H9 (cell line): ENCODE results near the gene DMD. TPM values are rescaled to one million over a fixed set of nuclear protein-coding genes. Genes with fewer than 3 reads are reported as not detected.

ENCODE experiments used
- DNase-seq: peaks from one replicate; pipeline ENCODE4 v3.0.0-alpha.2; 2017
- H2AFZ ChIP-seq: one replicate; pipeline ENCODE4 v1.6.1; 2013; ENCODE audit warnings: mild to moderate bottlenecking, low read length, control low read depth, moderate library complexity
- H2AK5ac ChIP-seq: 2 replicates; pipeline ENCODE4 v1.6.1; 2013; ENCODE audit warnings: low read length, control low read depth, mixed read lengths; ENCODE audit not compliant: insufficient read length
- H2BK120ac ChIP-seq: one replicate; pipeline ENCODE4 v1.6.1; 2013; ENCODE audit warnings: low read depth, mild to moderate bottlenecking, low read length, control low read depth, inconsistent platforms; ENCODE audit not compliant: poor library complexity, severe bottlenecking
- H2BK12ac ChIP-seq: 2 replicates; pipeline ENCODE4 v1.6.1; 2013; ENCODE audit warnings: low read length, control low read depth, mixed read lengths, low read depth; ENCODE audit not compliant: insufficient read length
- H2BK15ac ChIP-seq: 2 replicates; pipeline ENCODE4 v1.6.1; 2013; ENCODE audit warnings: low read depth, low read length, control low read depth
- H2BK20ac ChIP-seq: one replicate; pipeline ENCODE4 v1.6.1; 2013; ENCODE audit warnings: low read depth, mild to moderate bottlenecking, low read length, control low read depth, inconsistent platforms; ENCODE audit not compliant: poor library complexity, severe bottlenecking
- H2BK5ac ChIP-seq: 2 replicates; pipeline ENCODE4 v1.6.1; 2013; ENCODE audit warnings: low read length, control low read depth, mixed read lengths; ENCODE audit not compliant: insufficient read length
- H3K14ac ChIP-seq: 2 replicates; pipeline ENCODE4 v1.6.1; 2013; ENCODE audit warnings: low read length, control low read depth; ENCODE audit not compliant: insufficient read depth
- H3K18ac ChIP-seq: 2 replicates; pipeline ENCODE4 v1.6.1; 2013; ENCODE audit warnings: low read depth, mild to moderate bottlenecking, mixed read lengths, low read length, control low read depth; ENCODE audit not compliant: insufficient read length
- H3K23ac ChIP-seq: 2 replicates; pipeline ENCODE4 v1.6.1; 2013; ENCODE audit warnings: low read length, control low read depth, mixed read lengths, low read depth; ENCODE audit not compliant: insufficient read length
- H3K23me2 ChIP-seq: 2 replicates; pipeline ENCODE4 v1.6.1; 2013; ENCODE audit warnings: low read depth, mild to moderate bottlenecking, mixed read lengths, low read length, control low read depth; ENCODE audit not compliant: insufficient read length, poor library complexity, severe bottlenecking
- H3K27ac ChIP-seq: 2 replicates; pipeline ENCODE4 v1.5.1; 2013; ENCODE audit warnings: low read length, control low read depth, mixed read lengths, low read depth; ENCODE audit not compliant: insufficient read length
- H3K27me3 ChIP-seq: 2 replicates; pipeline ENCODE4 v1.6.1; 2013; ENCODE audit warnings: low read length, control low read depth, inconsistent platforms; ENCODE audit not compliant: insufficient read depth
- H3K4ac ChIP-seq: 2 replicates; pipeline ENCODE4 v1.6.1; 2013; ENCODE audit warnings: low read depth, mild to moderate bottlenecking, control low read depth, inconsistent platforms, low read length, moderate library complexity
- H3K4me1 ChIP-seq: 2 replicates; pipeline ENCODE4 v1.6.1; 2013; ENCODE audit warnings: low read length, control low read depth, inconsistent platforms; ENCODE audit not compliant: insufficient read depth
- H3K4me2 ChIP-seq: 2 replicates; pipeline ENCODE4 v1.6.1; 2013; ENCODE audit warnings: low read length, control low read depth, mixed read lengths; ENCODE audit not compliant: insufficient read length, insufficient read depth
- H3K56ac ChIP-seq: 2 replicates; pipeline ENCODE4 v1.6.1; 2013; ENCODE audit warnings: low read depth, mild to moderate bottlenecking, mixed read lengths, low read length, control low read depth; ENCODE audit not compliant: insufficient read length
- H3K79me1 ChIP-seq: 2 replicates; pipeline ENCODE4 v1.6.1; 2013; ENCODE audit warnings: low read depth, mild to moderate bottlenecking, moderate library complexity, low read length, control low read depth, inconsistent platforms; ENCODE audit not compliant: insufficient read depth, poor library complexity, severe bottlenecking
- H3K79me2 ChIP-seq: 2 replicates; pipeline ENCODE4 v1.6.1; 2013; ENCODE audit warnings: low read length, control low read depth, inconsistent platforms; ENCODE audit not compliant: insufficient read depth
- H3K9ac ChIP-seq: 2 replicates; pipeline ENCODE4 v1.6.1; 2013; ENCODE audit warnings: low read length, control low read depth, mixed read lengths; ENCODE audit not compliant: insufficient read length; ENCODE audit errors: extremely low read depth
- H3K9me3 ChIP-seq: one replicate; pipeline ENCODE4 v1.6.1; 2013; ENCODE audit warnings: low read depth, low read length, inconsistent platforms; ENCODE audit not compliant: control insufficient read depth
- H3T11ph ChIP-seq: one replicate; pipeline ENCODE4 v1.6.1; 2013; ENCODE audit warnings: mild to moderate bottlenecking, low read length, control low read depth, inconsistent platforms
- H4K20me1 ChIP-seq: one replicate; pipeline ENCODE4 v1.6.1; 2013; ENCODE audit not compliant: control insufficient read depth, insufficient read length, insufficient read depth
- H4K5ac ChIP-seq: 2 replicates; pipeline ENCODE4 v1.6.1; 2013; ENCODE audit warnings: low read depth, mild to moderate bottlenecking, mixed read lengths, low read length, control low read depth; ENCODE audit not compliant: insufficient read length
- H4K8ac ChIP-seq: replicated peaks from 2 replicates; pipeline ENCODE4 v1.6.1; 2013; ENCODE audit warnings: low read length, control low read depth, mixed read lengths, low read depth; ENCODE audit not compliant: insufficient read length
- H4K91ac ChIP-seq: 2 replicates; pipeline ENCODE4 v1.6.1; 2013; ENCODE audit warnings: low read depth, mild to moderate bottlenecking, moderate library complexity, mixed read lengths, low read length, control low read depth; ENCODE audit not compliant: insufficient read length
- H3K27ac Mint-ChIP-seq, 3 experiments: 2 replicates in 2 of 3; 3 replicates in 1 of 3; pipeline ENCODE4 v1.8.0; 2020 to 2021; ENCODE audit warnings: mixed read lengths in 3 of 3, mild to moderate bottlenecking in 1 of 3, moderate library complexity in 1 of 3
- H3K27me3 Mint-ChIP-seq: 2 replicates; pipeline ENCODE4 v1.8.0; 2021; ENCODE audit warnings: low read depth, mild to moderate bottlenecking, moderate library complexity, mixed read lengths
- H3K36me3 Mint-ChIP-seq, 3 experiments: 2 replicates in 2 of 3; 3 replicates in 1 of 3; pipeline ENCODE4 v1.8.0; 2020 to 2021; ENCODE audit warnings: low read depth in 3 of 3, mixed read lengths in 3 of 3; ENCODE audit not compliant: insufficient read depth in 1 of 3
- H3K4me1 Mint-ChIP-seq, 2 experiments: 2 replicates each; pipeline ENCODE4 v1.8.0; 2020; ENCODE audit warnings: mixed read lengths in 2 of 2
- H3K4me3 Mint-ChIP-seq, 2 experiments: 2 replicates in 1 of 2; 3 replicates in 1 of 2; pipeline ENCODE4 v1.8.0; 2020 to 2021; ENCODE audit warnings: mild to moderate bottlenecking in 2 of 2, mixed read lengths in 2 of 2, moderate library complexity in 1 of 2
- H3K9me3 Mint-ChIP-seq, 2 experiments: 2 replicates in 1 of 2; 3 replicates in 1 of 2; pipeline ENCODE4 v1.8.0; 2020; ENCODE audit warnings: mild to moderate bottlenecking in 2 of 2, mixed read lengths in 2 of 2, moderate library complexity in 1 of 2
- WGBS: extraction: QIAGEN DNeasy Blood & Tissue Kit; methylation state at CpG from one replicate; pipeline ENCODE4 v1.1.7; 2013; ENCODE audit warnings: missing lambda C conversion rate, low lambda C conversion rate, mixed read lengths; ENCODE audit not compliant: insufficient read length; ENCODE audit errors: extremely low coverage; 5-methylcytosine and 5-hydroxymethylcytosine counted together
- total RNA-seq: library from RNA; stranded (reverse); gene quantifications from 2 replicates; pipeline ENCODE4 v1.2.1, GENCODE V29; 2021
- TF ChIP-seq, protein P1 (sequence below): fragments of 200-600 bp; sonication (generic); conservative IDR thresholded peaks from 3 replicates; pipeline ENCODE4 v1.8.0; 2021; ENCODE audit warnings: antibody characterized with exemption, mild to moderate bottlenecking

Gene DMD
- total RNA-seq, 1 experiment from 2014 or later, result 3.8 TPM

DNA sequence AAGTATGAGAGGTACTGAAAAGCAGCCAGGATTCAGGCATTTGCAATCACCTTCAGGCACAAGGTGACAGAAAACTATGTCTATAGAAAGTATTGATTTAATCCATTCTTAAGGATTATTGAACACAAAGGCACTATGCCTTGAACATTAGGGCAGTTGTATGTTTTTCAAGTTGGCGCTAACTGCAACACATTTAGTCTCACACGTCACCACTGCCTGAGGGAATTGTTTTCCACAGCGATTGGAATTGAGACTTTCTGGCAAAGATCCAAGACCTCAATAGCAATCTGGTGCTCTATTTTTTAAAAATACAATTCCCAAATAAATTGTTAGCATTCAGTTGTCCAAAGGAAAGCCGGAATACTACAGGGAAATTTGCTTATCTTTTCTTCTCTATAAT is 2086.8 kb downstream of the DMD start:
- Mint-ChIP-seq H3K4me3 (no peak overlapping the region), H3K36me3 (peaks cover 3 to 18% (median 8%) of the 10 kb centered on the region in 3 experiments; a peak in 6 of 7 replicates), H3K27ac (no peak overlapping the region), H3K27me3 (no peaks in the 10 kb centered on the region), H3K9me3 (peaks cover 57 to 64% of the 10 kb centered on the region in 2 experiments), H3K4me1 (no peaks in the 10 kb centered on the region)
- Histone ChIP-seq H3K79me1 (no peaks in the 10 kb centered on the region), H3K14ac (no peak overlapping the region), H4K20me1 (no peaks in the 10 kb centered on the region), H2BK15ac (no peak overlapping the region), H2BK20ac (no peak overlapping the region), H4K91ac (no peak overlapping the region), H3K4me2 (no peak overlapping the region), H3K4ac (no peak overlapping the region), H2BK120ac (no peak overlapping the region), H4K5ac (no peak overlapping the region), H3K18ac (no peak overlapping the region), H2BK5ac (no peak overlapping the region), H2BK12ac (no peak overlapping the region), H3K4me1 (no peaks in the 10 kb centered on the region), H3K23ac (no peak overlapping the region), H3K56ac (no peak overlapping the region), H3T11ph (no peak overlapping the region), H2AK5ac (no peak overlapping the region), H3K27ac (no peak overlapping the region), H3K79me2 (no peaks in the 10 kb centered on the region), H3K9ac (no peak overlapping the region), H3K9me3 (peaks cover 5% of the 10 kb centered on the region), H3K23me2 (no peaks in the 10 kb centered on the region), H4K8ac (no peak overlapping the region), H2AFZ (no peak overlapping the region), H3K27me3 (no peaks in the 10 kb centered on the region)
- no CpG with 5 or more reads among the region's 4 CpGs for WGBS
- DNase-seq, result no peak
- TF ChIP-seq, protein P1, sequence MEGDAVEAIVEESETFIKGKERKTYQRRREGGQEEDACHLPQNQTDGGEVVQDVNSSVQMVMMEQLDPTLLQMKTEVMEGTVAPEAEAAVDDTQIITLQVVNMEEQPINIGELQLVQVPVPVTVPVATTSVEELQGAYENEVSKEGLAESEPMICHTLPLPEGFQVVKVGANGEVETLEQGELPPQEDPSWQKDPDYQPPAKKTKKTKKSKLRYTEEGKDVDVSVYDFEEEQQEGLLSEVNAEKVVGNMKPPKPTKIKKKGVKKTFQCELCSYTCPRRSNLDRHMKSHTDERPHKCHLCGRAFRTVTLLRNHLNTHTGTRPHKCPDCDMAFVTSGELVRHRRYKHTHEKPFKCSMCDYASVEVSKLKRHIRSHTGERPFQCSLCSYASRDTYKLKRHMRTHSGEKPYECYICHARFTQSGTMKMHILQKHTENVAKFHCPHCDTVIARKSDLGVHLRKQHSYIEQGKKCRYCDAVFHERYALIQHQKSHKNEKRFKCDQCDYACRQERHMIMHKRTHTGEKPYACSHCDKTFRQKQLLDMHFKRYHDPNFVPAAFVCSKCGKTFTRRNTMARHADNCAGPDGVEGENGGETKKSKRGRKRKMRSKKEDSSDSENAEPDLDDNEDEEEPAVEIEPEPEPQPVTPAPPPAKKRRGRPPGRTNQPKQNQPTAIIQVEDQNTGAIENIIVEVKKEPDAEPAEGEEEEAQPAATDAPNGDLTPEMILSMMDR, result no peak
